Eye (tissue), 1 donor: ENCODE measurements around the gene BUB1B.

Experiments used
- DNase-seq: peaks from one replicate; pipeline ENCODE4 v3.0.0-alpha.2; 2015

BUB1B gene

DNA sequence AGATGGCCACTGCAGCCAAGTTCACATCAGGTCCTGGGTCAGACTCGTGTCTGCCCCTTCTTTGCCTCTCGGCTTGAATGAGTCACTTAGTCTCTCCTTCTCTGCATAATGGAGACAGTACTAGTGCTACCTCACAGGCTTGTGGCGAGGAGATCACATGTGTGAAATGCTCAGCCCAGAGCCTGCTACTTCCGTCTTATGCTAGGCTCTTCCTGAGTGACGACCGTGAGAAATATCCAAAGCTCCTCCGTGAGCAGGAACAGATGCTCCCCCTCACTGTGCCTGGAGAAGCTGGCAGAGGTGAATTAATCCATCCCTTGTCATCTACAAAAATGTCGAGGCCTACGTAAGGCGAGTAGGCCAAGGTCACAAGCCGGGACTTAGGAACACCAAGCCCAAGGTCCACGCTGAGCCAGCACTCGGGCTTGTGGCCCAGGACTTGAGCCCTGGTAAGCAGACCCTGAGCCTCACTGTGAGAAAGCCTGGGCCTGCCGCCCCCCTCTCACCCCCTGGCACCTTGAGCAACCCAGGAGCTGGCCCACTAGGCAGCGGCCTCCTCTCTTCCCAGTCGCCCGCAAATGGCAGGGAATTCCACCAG, 95.9 kb downstream of the BUB1B start:
- no peak for DNase-seq

DNA sequence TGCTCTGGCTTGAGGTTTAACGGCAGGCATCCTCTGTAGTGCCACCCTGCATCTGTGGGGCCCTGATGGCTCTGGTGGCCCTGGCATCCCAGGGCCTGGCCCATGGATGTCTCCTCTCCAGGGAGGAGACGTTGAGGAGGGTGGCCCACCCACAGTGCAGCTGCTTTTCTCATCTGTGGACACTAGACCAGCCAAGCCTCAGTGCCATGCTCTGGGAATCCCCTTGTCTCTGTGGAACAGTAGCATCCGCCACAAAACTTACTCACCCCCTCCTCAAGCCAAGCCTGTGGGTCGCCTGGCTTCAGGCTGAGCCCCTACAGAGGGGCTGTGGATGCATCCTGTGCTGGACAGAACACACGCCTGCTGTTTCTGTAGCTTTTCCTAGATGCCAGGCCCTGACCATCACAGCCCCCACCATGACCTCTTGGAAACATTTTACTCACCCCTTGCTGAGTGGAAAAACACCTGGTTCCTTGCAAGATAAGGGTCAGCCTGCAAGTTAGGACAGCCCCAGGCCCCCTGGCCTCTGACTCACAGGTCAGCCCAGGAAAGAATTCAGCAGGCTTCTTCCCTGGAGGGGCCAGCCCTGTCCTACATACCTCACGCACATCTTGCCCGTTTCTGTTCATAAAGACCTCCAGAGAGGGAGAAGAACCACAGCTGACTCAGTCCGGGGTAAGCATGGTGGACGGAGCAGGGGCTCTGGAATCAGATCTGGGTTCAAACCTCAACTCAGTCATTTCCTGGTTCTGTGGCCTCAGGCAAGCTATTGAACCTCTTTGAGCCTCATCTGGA, 97.0 kb downstream of the BUB1B start:
- no peak for DNase-seq

DNA sequence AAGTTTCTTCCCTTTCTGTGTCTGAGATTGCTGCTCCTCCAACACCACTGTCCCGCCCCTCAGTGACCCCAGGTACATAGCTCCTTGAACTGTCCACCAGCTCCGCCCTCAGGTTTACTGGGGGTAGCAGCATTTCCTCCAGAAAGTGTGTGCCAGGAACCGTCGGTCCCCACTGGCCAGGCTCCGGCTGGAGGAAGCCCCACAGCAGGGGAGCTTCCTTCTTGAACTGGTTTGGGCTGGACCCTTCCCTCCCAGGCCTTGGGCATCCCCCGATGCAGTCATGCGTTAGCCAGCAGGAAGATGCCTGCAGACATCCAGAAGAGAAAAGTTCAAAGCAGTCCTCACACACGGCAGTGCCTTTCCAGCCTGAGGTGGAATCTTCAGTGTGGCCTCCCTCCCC, 97.7 kb downstream of the BUB1B start:
- DNase-seq, result no peak

DNA sequence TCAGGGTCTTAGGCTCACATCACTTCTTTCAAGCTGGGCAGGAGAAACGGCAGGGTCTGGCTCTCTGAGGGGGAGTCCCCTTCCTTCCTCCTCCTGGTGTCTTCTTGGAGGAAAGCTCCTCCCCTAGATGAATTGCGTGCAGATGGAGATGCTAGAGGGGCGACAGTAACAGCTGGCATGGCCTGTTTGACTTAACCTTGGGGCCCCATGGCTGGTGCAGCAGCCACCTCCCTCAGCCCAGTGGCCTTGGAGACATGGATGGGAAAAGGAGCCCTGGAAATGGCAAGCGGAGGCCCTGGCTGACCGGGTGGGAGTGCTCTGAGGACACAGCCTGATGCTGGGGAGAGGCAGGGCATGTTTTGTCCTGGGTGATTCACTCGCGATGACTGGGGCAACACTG, 98.2 kb downstream of the BUB1B start:
- no peak for DNase-seq

DNA sequence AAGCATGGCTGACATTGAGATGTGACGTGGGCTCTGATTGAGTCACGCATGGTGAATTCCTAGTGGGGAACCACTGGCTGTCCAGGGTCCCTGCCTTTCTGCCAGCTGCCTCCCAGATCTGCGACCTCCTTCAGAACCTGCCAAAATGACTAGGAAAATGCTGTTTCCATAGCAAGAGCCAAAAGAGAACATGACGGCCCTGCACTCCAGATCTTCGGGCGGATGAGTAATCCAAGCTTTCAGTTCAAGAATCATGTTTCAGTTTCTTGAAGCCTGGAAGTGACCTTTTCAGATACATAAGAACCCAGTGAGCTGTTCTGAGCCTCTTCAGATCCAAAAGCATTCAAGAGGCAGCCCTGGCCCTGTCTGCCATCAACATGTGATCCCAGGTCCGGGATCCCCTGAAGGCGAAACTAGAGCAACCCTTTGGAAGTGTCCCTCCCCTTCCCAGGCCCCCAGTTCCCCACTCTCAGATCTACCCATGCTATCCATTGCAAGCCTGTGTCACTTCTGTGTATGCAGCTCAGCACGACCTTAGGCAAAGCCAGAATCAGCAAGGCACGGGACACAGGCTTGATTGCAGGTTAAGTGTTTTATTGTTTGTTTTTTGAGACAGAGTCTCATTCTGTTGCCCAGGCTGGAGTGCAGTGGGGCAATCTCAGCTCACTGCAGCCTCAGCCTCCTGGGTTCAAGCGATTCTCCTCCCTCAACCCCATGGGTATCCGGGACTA, 102.3 kb downstream of the BUB1B start:
- DNase-seq, result no peak

DNA sequence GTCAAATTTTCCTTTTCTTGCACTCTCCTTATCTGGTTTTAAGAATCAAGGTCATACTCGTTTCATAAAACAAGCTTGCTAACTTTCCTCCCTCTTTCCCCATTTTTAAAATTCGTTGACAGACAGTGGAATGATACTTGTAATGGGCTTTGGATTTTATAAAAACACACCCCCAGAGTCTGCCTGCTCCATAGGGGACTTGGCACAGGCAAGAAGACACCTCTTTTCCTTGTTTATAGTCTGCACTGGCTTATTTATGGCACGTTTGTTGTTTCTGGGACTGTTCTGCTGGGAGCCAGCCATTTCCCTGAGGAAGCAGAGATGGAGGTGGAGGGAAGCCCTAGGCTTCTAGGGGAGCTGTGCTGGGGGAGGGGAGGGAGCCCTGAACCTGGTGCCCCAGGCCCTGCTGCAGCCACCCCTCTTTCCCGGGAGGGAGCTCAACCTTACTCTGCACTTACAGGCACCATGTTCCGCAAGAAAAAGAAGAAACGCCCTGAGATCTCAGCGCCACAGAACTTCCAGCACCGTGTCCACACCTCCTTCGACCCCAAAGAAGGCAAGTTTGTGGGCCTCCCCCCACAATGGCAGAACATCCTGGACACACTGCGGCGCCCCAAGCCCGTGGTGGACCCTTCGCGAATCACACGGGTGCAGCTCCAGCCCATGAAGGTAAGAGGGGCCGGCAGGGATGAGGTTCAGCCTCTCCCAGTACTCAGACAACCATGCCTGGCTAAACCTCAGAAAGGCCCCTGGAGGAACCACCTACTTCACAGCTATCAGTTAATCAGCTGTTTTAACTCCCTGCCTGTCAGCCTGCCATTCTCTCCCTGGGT, 103.7 kb downstream of the BUB1B start:
- DNase-seq, result no peak

DNA sequence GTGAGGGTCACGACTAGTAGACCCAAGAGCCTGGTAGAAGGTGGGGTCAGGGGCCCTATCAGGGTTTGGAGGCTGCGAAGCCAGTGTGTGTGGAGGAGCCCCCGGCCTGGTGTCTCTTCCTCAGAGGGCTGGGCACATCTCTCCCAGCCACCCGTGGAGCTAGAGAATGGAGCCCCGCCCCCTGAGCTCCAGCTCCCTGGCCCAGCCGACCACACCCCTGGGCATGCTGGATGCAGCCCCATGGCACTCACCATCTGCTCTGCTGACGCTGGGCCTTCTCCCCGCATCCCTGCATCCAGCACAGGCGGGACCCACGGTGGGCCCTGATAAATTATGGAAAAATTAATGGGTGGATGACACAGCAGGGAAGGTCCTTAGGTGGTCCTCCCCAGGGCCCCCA, 104.5 kb downstream of the BUB1B start:
- no peak for DNase-seq

DNA sequence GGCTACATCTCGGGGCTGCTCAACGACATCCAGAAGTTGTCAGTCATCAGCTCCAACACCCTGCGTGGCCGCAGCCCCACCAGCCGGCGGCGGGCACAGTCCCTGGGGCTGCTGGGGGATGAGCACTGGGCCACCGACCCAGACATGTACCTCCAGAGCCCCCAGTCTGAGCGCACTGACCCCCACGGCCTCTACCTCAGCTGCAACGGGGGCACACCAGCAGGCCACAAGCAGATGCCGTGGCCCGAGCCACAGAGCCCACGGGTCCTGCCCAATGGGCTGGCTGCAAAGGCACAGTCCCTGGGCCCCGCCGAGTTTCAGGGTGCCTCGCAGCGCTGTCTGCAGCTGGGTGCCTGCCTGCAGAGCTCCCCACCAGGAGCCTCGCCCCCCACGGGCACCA, 105.0 kb downstream of the BUB1B start:
- no peak for DNase-seq

DNA sequence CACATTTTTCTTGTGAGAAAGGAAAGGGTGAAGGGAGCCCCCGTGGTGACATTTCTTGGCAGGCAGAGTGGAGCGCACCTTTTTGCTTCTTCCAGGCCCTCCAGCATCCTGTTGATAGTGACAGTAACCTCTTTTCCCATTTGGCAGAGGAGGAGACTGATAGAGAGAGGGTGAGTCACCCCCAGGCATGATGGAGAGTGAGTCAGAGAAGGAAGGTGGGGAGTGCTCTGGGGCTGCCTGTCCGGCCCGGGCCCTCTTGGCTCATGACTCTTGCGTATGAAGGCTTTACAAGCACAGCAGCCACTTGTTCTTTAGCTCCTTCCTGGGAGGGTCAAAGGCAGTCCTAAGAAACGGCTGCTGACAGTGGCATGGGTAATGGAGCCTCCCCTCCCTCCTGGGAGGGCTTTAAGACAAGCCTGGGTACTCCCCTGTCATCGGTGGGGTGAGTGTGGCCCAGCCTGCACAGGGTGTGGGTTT, 106.0 kb downstream of the BUB1B start:
- no peak for DNase-seq

DNA sequence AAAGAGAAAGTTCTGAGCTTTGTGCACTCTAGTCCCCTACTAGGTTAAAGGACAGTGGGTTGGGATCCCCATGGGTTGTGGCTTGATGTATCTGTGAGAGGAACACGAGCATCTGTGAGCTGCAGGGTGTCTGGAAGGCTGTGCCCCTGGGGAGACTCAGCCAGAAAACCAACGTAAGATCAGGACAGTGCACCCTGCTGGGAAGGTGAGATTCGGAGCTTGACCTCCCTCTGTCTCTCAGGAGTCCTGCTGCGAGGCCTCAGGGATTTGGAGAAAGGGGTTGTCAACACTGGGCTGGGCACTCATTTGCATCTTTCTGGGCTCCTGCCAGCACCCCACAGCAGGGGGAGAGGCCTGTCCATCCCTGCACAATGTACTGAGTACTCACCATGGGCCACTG, 106.8 kb downstream of the BUB1B start:
- DNase-seq, result no peak

DNA sequence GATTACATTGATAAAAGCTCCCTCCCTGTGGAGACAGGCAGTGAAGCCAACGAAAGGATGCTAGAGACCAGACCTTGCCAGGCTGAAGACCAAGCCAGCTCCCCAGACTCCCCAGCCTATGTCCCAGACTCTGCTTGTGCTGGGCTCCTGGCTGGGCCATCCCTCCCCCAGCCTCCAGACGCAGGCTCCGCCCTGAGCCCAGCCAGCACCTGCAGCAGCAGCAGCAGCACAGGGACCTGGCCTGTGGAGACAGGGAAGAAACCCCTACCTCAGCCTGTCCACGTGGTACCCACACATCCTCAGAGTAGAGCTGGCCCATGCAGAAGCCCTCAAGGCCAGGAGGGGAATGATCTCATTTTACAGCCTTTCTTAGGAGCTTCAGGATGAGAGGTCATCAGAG, 108.7 kb downstream of the BUB1B start:
- DNase-seq, result no peak

DNA sequence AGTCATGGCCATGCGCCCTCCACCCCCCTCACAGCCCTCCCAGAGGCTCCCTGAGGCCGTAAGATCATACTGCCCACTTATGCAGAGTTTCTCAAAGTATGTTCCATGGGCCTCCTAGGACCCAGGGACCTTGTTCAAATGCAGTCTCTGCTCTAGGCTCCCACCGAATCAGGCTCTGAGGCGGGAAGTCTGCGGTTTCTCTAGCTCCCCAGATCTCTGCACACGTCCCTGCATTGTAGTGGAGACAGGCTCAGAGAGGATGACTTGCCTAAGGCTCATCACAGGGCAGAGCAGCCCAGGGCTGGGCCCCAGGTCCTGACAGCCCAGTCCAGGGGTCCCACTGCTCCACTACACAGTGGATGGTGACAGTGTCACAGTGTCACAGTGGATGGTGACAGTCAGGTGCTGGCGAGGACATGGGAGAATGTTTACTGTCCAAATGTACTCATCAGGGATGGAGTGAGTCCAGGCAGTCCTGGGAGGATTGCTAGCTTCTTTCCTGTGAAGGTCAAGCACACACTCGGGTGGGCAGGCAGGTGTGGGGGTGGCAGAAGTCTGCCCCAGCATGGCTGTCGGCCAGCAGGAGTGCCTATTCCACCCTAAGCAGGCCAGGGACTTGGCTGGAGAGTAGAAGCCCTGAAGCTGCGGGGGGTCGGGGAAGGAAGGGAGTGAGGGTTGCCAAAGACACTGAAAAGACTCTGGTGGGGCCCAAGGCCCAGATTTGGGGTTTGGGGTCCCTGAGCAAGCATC, 109.6 kb downstream of the BUB1B start:
- no peak for DNase-seq
